GM21423 (cell line): ENCODE measurements around the gene NNMT.

ENCODE experiments used
- ATAC-seq: cut with Tn5 transposase; IDR thresholded peaks from one replicate; pipeline ENCODE4 v1.9.1; 2021; ENCODE audit warnings: mild to moderate bottlenecking, moderate library complexity; ENCODE audit not compliant: unreplicated experiment

The NNMT gene

DNA sequence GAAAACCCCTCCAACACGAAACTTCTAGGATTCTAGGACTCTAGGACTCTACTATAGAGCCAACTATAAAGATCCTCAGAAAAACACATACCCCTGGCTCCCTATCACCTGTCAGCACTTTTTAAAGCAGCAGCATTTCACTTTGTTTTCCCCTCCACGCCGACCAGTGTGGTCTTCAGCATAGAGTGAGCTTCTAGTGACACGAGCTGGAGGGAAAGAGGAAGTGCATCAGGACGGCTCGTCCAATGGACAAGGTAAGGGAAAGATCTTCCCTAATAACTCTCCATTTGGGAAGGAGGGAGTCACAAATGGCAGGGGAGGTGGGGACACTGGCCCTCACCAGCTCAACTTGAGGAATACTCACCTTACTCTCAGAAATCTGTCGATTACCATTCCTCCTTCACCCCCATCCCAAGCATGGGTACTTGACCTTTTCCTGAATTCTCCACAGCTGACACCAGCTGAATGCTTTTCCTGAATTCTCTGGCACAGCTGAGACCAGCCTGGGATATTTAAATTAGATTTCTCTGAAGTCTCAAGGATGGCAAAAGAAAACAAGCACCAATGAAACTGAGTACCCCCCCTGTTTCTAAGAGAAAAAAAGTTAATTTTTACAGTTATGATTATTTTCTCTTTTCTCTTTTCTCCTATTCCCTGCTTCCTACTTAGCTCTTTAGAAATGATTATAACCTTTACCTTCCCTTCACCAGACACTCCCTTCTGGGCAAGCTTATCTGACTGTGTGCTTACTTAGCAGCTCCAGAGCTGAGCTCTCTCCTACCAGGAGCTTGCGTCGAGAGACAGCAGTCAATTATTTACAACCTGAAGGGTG is 33.3 kb upstream of the NNMT start:
- ATAC-seq: no peak

DNA sequence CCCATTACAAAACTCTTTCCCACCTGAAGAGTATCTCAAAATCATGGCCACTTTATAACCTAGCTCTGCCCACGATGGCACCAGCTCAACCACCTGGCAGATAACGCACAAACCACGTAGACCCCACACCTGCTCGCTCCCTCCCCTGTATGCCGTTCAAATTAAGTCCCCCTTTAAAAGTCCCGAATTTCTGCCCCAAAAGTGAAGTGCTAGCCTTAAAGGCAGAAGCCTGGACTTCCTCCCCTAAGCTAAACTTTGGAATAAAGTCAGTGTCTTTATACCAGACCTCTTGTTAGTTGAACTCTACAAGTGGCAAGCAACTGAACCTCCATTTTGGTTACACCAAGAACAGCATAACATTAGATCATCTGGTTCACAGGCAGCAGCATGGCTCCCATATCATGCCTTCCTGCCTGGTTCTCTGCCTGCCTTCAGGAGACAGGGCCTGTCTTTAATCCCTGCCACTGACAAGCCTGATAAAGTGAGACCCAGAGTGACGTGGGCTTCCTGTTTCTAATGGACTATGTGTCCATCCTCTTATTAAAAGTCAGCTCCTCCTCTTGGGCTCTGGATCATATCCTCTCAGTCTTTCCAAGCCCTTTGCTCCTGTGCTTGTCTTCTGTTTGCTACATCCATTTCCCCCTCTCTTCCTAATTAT is 32.6 kb upstream of the NNMT start:
- no peak for ATAC-seq

DNA sequence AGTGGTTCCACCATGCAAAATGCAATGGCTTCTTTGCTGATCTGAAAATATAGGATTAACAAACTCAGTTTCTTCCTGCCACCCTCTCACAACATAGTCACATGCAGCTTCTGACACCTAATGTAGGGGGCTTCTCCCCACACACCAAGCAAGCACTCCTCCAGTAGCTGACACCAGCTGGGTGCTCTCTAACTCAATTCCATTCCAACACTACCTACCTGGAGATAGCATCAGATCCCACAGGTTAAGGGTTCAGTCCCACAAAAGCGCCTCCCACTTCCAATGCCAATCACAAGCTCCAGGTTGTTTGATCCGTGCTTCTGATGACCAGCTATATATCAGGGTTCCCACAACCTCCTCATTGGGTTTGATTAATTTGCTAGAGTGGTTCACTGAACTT is 31.8 kb upstream of the NNMT start:
- ATAC-seq: no peak

DNA sequence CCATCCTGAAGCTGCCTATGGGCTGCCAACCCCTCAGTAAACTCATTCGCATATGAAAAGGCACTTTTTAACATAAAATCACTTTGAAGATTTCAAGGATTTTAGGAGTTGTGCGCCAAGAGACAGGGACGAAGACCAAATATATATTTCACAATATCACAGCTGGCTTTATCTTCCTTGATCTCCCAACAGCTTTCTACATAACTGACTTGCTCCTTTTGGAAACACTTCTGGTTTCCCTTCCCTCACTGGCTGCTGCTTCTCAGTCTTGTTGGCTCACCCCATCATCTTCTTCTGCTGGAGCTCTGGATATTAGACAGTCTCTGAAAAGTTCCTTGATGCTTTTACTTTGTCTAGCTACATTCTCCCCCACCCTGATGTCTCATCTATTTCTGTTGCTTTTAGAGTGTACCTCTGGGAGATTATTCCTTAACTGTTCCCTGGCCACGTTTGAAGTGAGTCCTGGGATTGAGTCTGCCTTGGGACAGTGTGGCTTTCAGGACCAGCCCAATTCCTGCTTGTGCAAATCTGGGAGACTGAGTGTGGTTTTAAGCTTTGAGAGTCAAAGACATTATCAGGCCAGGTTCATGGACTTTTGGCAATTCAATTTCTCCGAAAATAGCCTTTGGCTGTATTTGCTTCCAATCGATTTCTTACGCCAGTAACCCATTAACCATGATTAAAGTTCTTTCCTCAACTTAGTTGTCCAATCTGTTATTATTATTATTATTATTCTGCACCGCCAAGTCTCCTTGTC is 30.9 kb upstream of the NNMT start:
- no peak for ATAC-seq

DNA sequence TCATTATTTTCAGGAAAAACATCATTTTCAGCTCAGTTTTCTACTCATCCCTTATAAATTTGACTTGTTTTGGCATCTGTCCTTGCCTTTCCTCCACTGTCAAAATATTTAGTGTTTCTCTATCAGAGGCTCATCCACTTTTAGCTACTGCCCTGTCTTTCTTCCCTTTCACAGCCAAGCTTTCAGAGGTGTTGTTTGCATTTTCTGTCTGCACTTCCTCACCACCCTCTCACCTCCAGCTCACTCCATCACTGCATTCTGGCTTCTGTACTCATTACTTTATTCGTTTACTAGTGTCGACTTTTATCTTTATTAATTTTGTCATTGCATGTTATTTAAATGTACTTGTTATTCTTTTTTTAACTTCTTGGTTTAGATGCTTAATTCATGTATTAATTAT is 26.7 kb upstream of the NNMT start:
- ATAC-seq: no peak

DNA sequence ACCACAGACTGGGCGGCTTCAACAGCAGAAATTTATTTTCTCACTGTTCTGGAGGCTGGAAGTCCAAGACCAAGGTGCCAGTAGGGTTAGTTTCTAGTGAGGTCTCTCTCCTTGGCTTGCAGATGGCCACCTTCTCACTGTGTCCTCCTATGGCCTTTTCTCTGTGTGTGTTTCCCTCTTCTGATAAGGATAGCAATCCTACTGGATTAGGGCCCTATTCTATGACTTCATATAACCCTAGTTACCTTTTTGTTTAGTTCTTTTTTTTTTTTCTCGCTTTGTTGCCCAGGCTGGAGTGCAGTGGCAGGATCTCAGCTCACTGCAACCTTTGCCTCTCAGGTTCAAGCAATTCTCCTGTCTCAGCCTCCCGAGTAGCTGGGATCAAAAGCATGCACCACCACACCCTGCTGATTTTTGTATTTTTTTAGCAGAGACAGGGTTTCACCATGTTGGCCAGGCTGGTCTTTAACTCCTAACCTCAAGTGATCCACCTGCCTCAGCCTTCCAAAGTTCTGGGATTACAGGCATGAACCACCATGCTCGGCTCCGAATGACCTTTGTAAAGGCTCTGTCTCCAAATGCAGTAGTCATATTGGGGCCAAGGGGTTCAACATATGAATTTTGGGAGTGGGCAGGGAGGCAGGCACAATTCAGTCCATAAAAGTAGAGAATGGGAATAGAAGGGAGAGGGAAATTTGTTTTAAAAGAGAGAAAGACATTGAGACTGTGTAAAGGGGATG is 25.5 kb upstream of the NNMT start:
- no peak for ATAC-seq

DNA sequence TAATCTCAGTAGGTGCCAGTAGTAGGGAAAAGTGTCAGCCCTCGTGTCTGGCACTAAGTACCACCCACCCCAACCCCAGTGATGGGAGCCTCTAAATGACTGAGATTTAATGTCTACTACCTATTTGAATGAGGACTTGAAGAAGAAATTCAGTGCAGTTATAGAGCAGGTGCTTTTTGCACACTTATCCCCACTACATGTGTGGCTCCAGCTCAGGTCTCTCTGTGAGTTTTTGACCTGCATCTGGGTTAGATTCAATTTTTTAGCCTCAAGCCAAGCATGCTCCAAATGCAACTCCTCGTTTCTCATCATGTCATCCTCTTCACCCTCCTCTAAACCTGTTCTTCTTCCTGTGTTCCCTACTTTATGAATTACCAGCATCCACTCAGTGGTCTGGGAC is 24.9 kb upstream of the NNMT start:
- ATAC-seq: no peak

DNA sequence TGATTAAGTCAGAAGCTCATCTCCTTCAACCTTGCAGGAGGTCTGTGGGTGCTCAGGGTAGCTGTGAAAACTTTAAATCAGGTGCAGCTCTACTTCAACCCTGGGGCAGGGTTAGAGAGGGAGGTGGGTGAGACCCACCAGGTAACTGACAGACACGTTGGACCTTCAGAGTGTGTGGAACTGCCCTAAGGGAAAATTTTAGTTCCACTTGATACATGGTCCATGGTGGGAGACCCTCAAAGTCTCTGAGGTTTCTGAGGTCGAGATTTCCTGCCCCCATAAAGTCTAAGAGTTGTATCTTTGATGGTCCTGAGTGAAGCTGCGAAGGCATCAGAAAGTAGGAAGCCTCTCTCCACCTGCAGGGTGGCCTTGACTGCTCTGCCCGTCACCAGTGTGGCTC is 23.9 kb upstream of the NNMT start:
- ATAC-seq: no peak

DNA sequence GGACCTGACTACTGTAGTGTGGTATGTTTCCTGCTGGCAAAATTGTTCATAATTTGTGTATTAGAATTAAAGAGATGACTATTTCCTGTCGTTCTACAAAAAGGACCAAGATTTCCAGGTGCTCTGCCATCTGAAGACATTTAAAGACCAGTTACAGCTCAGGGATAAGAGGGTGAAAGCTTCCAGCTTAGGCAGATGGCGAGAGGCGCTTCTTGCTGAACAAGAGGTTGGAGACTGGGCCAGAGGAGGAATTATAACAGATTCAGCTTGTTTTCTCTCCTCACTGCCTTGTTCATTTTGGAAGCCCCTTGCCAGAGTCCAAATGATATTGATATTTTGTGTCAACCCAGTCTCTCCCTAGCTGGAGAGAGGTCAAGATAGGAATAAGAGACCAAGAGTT is 23.1 kb upstream of the NNMT start:
- no peak for ATAC-seq

DNA sequence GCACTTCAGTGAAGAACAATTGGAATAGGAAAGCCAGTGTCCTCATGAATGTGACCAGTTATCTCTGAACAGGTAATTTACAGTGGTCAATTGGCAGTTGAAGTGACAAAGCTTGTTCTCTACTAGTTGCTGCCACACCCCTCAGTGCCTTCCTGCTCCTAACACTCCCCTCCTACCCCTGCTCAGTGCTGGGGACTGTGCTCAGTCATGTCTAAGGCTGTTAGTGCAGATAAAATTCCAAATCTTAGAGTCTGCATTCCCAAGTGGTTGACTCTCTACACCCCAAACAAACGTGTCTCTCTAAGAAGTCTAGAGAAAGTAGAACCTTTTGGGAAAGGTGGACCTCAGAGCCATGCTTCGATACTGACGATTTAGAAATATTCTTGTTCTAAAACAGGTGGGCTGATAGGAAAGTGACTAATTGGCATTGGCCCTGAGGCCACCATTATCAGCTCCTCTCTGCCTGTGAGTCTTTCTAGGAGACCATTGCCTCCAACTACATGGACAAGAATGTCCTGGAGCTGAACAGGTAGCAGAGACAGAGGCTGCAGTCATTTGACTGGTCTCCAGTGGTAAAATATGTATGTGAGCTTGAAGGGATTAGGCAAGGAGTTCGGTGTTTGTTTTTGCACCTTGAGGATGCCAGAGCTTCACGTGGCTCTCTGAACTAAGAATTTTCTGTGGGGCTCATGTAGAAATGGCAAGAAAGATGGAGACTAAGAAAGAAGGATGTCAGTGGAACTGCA is 22.1 kb upstream of the NNMT start:
- ATAC-seq: no peak

DNA sequence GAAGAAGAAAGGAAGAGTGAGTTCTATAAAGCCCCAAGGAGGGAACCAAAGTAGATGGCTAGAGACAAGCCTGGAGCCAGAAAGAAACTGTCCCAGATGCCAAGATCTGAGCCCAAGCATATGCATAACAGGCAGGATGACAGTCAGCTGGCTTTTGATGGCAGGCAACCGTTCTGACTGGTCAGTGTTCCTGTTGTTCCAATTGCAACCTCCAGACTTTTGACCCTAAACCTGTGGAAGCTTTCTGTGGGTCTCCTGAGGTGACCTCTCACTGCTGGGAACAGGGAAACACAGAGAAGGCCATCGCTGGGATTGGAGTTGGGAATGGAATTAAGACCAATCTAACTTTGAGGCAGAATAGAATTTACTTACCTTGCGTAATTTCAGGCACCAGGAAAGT is 21.6 kb upstream of the NNMT start:
- ATAC-seq: no peak

DNA sequence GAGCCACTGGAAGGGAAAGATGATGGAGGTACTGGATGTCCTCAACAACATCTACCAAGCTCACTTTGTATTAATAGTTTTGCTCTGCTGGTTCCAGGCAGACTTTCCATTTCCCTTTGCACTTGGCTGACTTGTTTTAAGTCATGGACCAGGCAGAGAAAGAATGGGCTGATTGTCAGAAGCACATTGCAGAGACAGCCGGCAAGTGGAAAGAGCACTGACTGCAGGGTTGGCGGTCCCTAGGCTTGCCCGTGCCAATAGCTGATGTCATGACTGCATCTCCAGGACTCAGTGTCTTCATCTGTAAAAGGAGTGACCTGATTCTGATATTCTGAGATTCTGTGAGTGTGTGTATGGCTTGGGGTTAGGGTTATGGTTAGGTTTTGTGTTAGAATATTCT is 20.9 kb upstream of the NNMT start:
- ATAC-seq: no peak

DNA sequence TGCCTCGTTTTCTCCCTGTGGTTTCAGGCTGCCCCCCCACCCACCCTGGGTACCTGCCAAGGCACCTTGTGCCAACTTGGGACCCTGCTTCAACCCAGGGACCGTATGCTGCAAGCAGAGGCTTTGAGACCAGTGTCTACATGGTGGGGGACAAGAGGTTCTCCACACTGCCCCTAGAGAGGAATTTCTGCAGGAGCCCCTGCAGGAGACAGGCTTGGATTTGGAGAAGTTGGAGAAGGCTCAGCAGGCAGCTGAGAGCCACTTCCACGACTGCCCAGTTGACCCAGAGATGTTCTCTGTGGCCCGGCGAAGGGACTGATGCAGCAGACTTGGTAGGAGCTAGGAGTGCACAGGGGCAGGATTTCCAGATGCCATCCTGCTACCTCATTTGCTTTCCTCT is 20.1 kb upstream of the NNMT start:
- no peak for ATAC-seq

DNA sequence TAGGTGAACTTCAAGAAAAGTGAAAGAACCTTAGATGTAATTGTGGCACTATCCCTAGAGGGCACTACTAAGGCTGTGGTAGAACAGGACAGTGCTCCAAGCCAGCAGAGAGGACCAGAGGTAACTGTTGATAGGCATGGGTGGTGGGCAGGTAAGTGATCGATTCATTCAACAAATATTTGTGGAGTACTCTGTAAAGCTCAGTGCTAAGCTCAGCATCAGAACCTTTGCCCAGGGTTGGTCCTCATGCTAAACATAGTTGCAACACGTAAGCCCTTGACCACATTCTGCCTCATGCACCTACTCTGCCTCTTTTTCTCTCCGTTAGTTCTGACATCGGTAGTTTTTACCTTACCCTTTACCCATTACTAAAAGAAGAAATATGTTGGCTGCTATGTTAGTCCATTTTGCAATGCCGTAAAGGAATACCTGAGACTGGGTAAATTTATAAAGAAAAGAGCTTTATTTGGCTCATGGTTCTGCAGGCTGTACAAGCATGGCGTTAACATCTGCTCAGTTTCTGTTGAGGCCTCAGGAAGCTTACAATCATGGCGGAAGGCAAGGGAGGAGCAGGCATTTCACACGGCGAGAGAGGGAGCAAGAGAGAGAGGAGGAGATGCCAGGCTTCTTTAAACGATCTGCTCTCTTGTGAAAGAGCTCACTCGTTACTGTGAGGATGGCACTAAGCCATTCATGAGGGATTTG is 18.4 kb upstream of the NNMT start:
- no peak for ATAC-seq

DNA sequence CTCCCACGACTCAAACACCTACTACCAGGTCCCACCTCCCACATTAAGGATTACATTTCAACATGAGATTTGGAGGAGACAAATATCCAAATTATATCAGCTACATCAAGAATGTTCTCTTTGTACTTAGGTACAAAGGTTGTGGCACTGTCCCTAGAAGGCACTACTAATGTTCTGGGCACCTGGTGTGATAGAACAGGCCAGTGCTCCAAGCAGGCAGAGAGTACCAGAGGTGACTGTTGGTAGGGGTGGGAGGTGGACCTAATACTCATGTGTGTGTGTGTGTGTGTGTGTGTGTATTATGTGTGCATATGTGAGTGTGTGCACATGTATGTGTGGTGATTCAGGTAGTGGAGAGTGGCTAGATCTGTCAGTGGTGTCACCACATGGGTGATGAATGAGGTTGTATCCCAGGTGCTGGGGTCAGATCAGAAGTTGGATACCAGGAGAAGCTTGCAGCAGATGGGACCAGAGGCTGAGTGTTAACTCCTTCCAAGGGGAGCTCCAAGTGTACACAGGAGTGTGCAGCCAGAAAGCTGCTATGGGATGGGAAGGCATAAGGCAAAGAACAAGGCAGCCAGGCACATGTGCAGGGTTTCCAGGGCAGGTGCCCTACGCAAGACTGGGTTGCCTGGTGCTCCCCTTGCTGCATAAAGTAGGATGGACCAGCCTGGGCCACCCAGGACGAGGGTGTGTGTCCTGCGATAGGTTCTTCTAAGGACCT is 17.7 kb upstream of the NNMT start:
- ATAC-seq: no peak

DNA sequence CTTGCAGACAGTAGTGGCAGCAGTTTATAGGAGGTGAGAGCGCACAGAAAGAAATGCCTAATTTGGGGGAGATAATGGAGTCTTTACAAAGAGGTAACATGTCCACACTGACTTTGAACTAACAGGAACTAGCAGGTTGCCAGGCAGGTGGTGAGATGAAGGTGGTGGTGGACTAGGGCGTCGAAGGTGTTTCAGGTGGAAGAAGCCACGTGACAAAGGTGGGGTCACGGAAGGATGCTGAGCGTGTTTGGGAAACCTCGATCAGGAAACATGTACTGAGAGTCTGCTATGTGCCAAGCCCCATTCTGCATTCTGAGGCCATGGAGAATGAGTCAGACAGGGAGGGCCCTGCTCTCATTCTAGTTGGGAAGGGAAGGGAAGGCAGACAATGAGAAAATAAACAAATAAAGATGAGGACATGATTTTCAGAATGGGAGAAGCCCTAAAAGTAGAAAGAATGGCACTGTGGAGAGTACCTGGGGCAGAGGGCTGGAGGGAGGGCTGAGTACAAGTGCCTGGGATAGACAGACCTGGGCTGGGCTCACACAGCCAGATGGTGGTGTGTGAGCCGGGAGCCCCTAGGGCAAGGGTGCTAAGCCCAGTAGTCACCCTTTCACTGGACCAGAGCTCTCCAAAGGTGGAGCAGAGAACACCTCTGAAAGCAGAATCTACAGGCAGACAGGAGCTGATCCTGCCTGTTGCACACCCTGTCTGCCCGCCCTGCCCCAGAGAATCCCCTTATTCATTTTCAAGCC is 16.2 kb upstream of the NNMT start:
- no peak for ATAC-seq

DNA sequence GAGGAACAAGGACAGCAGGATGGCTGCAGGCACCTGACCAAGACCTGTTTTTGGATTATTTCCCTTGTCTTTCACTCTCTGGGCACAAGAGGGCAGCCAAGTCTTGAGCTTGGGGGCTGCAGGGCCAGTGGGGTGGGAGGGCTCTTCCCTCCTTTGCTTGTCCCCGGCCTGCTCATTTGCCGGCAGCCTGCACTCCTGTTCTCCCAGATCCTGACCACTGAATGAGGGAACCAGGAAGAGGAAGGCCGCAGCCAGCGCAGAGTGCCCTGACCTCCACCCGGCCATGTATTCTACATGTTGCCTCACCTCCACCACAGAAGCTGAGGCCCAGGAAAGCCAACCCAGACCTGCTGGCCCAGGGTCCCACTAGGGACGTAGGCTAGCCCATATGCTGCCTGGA is 15.5 kb upstream of the NNMT start:
- no peak for ATAC-seq

DNA sequence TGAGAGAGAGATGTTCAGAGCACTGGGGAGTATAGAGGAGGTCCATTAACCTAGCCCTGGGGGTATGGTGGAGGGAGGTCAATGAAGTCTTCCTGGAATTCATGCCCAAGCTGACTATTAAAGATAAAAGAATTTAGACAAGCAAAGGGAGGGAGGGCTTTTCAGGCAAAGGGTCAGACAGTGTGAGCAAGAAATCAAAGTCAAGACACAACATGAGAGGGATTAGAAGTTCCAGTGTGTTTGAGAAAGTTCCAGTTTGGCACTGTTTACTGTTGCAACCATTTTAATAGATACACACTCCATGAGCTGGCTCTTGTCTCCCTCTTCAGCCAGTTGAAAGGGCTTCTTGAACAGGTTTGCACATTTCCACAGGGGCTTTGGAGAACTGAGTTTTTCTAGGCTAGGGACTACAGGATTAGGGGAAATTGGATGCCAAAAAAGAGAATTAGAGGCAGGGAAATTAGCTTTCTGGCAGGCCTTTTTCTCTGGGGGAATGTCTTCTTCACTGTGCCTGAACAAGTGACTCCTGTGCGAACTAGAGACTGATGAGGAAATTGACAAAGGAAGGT is 14.7 kb upstream of the NNMT start:
- no peak for ATAC-seq
